Stomach smooth muscle (tissue), 2 donors: ENCODE data around the gene IFNAR1.

ENCODE experiments used
- H3K27ac ChIP-seq: one replicate; pipeline ENCODE4 v1.7.0; 2013; ENCODE audit warnings: mild to moderate bottlenecking, low read length, inconsistent platforms
- H3K27me3 ChIP-seq, 2 donors: one replicate each; pipeline ENCODE4 v1.7.0; 2013; ENCODE audit warnings: low read length in 2 of 2; ENCODE audit not compliant: insufficient read depth in 2 of 2, control insufficient read depth in 1 of 2
- H3K36me3 ChIP-seq, 2 donors: one replicate each; pipeline ENCODE4 v1.7.0; 2013; ENCODE audit warnings: low read length in 2 of 2; ENCODE audit not compliant: control insufficient read depth in 2 of 2, insufficient read depth in 2 of 2
- H3K4me1 ChIP-seq: one replicate; pipeline ENCODE4 v1.7.0; 2013; ENCODE audit warnings: low read length; ENCODE audit not compliant: control insufficient read depth, insufficient read depth
- H3K4me3 ChIP-seq, 2 donors: one replicate each; pipeline ENCODE4 v1.7.0; 2013; ENCODE audit warnings: low read length in 2 of 2
- H3K9ac ChIP-seq, 2 donors: one replicate each; pipeline ENCODE4 v1.7.0; 2013; ENCODE audit warnings: low read length in 2 of 2, mild to moderate bottlenecking in 1 of 2
- H3K9me3 ChIP-seq, 2 donors: one replicate each; pipeline ENCODE4 v1.7.0; 2013; ENCODE audit warnings: low read length in 2 of 2; ENCODE audit not compliant: control insufficient read depth in 2 of 2
- donor health status: healthy.
- donor health status: Pancreatic carcinoma.

IFNAR1 gene

GRCh38 chr21:33345751-33346238 lies 21.0 kb downstream of the IFNAR1 start:
- Histone ChIP-seq H3K4me3 (no peak overlapping the region), H3K27me3 (no peaks in the 10 kb centered on the region), H3K36me3 (peaks cover 11 to 13% of the 10 kb centered on the region in 2 donors), H3K9ac (no peak overlapping the region), H3K27ac (no peak overlapping the region), H3K4me1 (no peaks in the 10 kb centered on the region), H3K9me3 (no peaks in the 10 kb centered on the region)

- Histone ChIP-seq H3K9me3 (no peaks in the 10 kb centered on the region), H3K27me3 (no peaks in the 10 kb centered on the region), H3K9ac (no peak overlapping the region), H3K4me1 (no peaks in the 10 kb centered on the region), H3K4me3 (no peak overlapping the region), H3K36me3 (peaks cover 14% of the 10 kb centered on the region in 2 donors), H3K27ac (no peak overlapping the region)
These were observed 23.9 kb downstream of the IFNAR1 start for GRCh38 chr21:33348706-33349105.

- no peaks in the 10 kb centered on the region for H3K9me3 ChIP-seq
- H3K4me3 ChIP-seq = no peak overlapping the region
- no peak overlapping the region for H3K9ac ChIP-seq
- no peak overlapping the region for H3K27ac ChIP-seq
- H3K27me3 ChIP-seq = no peaks in the 10 kb centered on the region
- H3K36me3 ChIP-seq = peaks cover 11 to 14% of the 10 kb centered on the region in 2 donors
- H3K4me1 ChIP-seq = no peaks in the 10 kb centered on the region
These were observed 25.9 kb downstream of the IFNAR1 start for GRCh38 chr21:33350676-33351075.

GRCh38 chr21:33355355-33355754 lies 30.6 kb downstream of the IFNAR1 start:
- Histone ChIP-seq H3K27ac (no peak overlapping the region), H3K4me3 (no peak overlapping the region), H3K9ac (no peak overlapping the region), H3K36me3 (peaks cover 8 to 14% of the 10 kb centered on the region in 2 donors), H3K27me3 (no peaks in the 10 kb centered on the region), H3K4me1 (no peaks in the 10 kb centered on the region), H3K9me3 (no peaks in the 10 kb centered on the region)

GRCh38 chr21:33355996-33356395 lies 31.2 kb downstream of the IFNAR1 start:
- no peaks in the 10 kb centered on the region for H3K27me3 ChIP-seq
- no peaks in the 10 kb centered on the region for H3K9me3 ChIP-seq
- H3K9ac ChIP-seq = no peak overlapping the region
- H3K4me1 ChIP-seq = peaks cover 1% of the 10 kb centered on the region
- peaks cover 2 to 14% of the 10 kb centered on the region in 2 donors for H3K36me3 ChIP-seq
- H3K4me3 ChIP-seq = no peak overlapping the region
- H3K27ac ChIP-seq = no peak overlapping the region

- Histone ChIP-seq H3K36me3 (peaks cover 2 to 7% of the 10 kb centered on the region in 2 donors), H3K9ac (no peak overlapping the region), H3K4me3 (no peak overlapping the region), H3K27me3 (no peaks in the 10 kb centered on the region), H3K27ac (no peak overlapping the region), H3K4me1 (peaks cover 12% of the 10 kb centered on the region), H3K9me3 (no peaks in the 10 kb centered on the region)
These were observed 32.4 kb downstream of the IFNAR1 start for GRCh38 chr21:33357177-33357576.

- peaks cover 14% of the 10 kb centered on the region for H3K4me1 ChIP-seq
- H3K9ac ChIP-seq = no peak overlapping the region
- H3K27me3 ChIP-seq = no peaks in the 10 kb centered on the region
- H3K9me3 ChIP-seq = no peaks in the 10 kb centered on the region
- H3K36me3 ChIP-seq = peaks cover 2 to 6% of the 10 kb centered on the region in 2 donors
- H3K4me3 ChIP-seq = no peak overlapping the region
- no peak overlapping the region for H3K27ac ChIP-seq
These were observed 34.7 kb downstream of the IFNAR1 start for GRCh38 chr21:33359446-33359845.

- peaks cover 2 to 5% of the 10 kb centered on the region in 2 donors for H3K36me3 ChIP-seq
- H3K9ac ChIP-seq = no peak overlapping the region
- H3K27ac ChIP-seq = no peak overlapping the region
- H3K27me3 ChIP-seq = no peaks in the 10 kb centered on the region
- H3K4me1 ChIP-seq = peaks cover 14% of the 10 kb centered on the region
- no peaks in the 10 kb centered on the region for H3K9me3 ChIP-seq
- H3K4me3 ChIP-seq = no peak overlapping the region
These were observed 35.5 kb downstream of the IFNAR1 start for GRCh38 chr21:33360281-33360680.

- Histone ChIP-seq H3K4me3 (peak overlapping the region in 1 of 2 donors; percentile 40), H3K27me3 (no peaks in the 10 kb centered on the region), H3K4me1 (peaks cover 14% of the 10 kb centered on the region), H3K9me3 (no peaks in the 10 kb centered on the region), H3K36me3 (peaks cover 0 to 3% of the 10 kb centered on the region in 2 donors), H3K27ac (no peak overlapping the region), H3K9ac (no peak overlapping the region)
These were observed 36.3 kb downstream of the IFNAR1 start for GRCh38 chr21:33360881-33361602.

- H3K9ac ChIP-seq = no peak overlapping the region
- H3K4me1 ChIP-seq = peaks cover 14% of the 10 kb centered on the region
These were observed 37.3 kb downstream of the IFNAR1 start for GRCh38 chr21:33362044-33362555.

More at GRCh38 chr21:33362044-33362555, 37.3 kb downstream of the IFNAR1 start:
- H3K27ac ChIP-seq = no peak overlapping the region
- H3K27me3 ChIP-seq = no peaks in the 10 kb centered on the region
- H3K4me3 ChIP-seq = no peak overlapping the region
- H3K9me3 ChIP-seq = no peaks in the 10 kb centered on the region
- H3K36me3 ChIP-seq = no peaks in the 10 kb centered on the region
